GM12892 (cell line): ENCODE measurements around the gene TRAF6.

Experiments
- POLR2A ChIP-seq: IDR thresholded peaks from 2 replicates; pipeline ENCODE4 v1.6.1; 2011; ENCODE audit warnings: low read depth, low read length, control low read depth
- POLR2AphosphoS5 ChIP-seq: IDR thresholded peaks from 2 replicates; pipeline ENCODE4 v1.6.1; 2011; ENCODE audit warnings: low read depth, low read length, control low read depth
- TAF1 ChIP-seq: IDR thresholded peaks from 2 replicates; pipeline ENCODE4 v1.6.1; 2011; ENCODE audit warnings: low read depth, mild to moderate bottlenecking, control low read depth, low read length, borderline replicate concordance

DNA sequence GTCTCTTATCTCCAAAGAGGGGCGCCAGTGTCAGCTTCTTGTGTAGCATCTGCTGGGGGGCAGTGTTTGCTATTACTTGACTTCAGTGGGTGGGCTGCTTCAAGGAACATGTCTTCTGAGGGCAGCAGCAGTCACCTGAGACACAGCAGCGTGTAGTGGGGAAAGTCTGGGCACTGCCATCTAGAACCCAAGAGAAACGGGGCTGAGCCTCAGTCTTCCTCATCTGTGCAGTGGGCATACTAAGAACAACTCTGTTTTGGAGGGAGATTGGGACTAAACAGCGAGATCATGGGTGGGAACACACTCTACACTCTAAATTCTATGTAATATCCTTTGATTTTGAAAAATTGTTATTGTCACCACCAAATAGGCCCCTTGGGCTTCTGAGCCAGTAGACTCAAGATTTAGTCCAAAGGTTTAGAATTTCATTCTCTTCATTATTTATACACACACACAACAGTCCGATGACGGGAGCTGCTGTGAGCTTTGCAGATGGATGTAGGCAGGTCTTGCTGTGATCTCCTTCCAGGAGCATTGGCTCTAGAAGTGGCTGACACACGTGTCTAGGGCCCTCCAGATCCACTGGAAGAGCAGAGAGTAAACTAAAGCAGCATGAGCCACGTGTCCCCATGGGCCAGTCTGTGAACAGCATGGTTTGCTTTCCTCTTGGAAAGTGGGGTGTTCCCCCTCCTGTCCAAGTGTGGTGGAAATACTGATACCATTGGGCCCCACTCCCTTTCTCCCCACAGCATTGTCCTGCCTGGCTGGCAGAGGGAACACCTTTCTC, 51.8 kb downstream of the TRAF6 start:
- TF ChIP-seq POLR2A (no peak), POLR2AphosphoS5 (no peak), TAF1 (no peak)
